Activated CD4-positive, alpha-beta T cell treated with anti-CD3 and anti-CD28 coated beads, Interleukin-2, amount 50 U/mL, for 48 hours (primary cell): ENCODE measurements around the gene TRAK1.
"Not testable (repeated sequence)": the region's sequence is repeated elsewhere in the genome, so short reads cannot be mapped to it uniquely, and the experiment has no call there.

Experiments used
- DNase-seq, 2 experiments: peaks; one replicate each; pipeline ENCODE4 v3.0.0-alpha.2; 2020

TRAK1 gene, protein sequence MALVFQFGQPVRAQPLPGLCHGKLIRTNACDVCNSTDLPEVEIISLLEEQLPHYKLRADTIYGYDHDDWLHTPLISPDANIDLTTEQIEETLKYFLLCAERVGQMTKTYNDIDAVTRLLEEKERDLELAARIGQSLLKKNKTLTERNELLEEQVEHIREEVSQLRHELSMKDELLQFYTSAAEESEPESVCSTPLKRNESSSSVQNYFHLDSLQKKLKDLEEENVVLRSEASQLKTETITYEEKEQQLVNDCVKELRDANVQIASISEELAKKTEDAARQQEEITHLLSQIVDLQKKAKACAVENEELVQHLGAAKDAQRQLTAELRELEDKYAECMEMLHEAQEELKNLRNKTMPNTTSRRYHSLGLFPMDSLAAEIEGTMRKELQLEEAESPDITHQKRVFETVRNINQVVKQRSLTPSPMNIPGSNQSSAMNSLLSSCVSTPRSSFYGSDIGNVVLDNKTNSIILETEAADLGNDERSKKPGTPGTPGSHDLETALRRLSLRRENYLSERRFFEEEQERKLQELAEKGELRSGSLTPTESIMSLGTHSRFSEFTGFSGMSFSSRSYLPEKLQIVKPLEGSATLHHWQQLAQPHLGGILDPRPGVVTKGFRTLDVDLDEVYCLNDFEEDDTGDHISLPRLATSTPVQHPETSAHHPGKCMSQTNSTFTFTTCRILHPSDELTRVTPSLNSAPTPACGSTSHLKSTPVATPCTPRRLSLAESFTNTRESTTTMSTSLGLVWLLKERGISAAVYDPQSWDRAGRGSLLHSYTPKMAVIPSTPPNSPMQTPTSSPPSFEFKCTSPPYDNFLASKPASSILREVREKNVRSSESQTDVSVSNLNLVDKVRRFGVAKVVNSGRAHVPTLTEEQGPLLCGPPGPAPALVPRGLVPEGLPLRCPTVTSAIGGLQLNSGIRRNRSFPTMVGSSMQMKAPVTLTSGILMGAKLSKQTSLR

DNA sequence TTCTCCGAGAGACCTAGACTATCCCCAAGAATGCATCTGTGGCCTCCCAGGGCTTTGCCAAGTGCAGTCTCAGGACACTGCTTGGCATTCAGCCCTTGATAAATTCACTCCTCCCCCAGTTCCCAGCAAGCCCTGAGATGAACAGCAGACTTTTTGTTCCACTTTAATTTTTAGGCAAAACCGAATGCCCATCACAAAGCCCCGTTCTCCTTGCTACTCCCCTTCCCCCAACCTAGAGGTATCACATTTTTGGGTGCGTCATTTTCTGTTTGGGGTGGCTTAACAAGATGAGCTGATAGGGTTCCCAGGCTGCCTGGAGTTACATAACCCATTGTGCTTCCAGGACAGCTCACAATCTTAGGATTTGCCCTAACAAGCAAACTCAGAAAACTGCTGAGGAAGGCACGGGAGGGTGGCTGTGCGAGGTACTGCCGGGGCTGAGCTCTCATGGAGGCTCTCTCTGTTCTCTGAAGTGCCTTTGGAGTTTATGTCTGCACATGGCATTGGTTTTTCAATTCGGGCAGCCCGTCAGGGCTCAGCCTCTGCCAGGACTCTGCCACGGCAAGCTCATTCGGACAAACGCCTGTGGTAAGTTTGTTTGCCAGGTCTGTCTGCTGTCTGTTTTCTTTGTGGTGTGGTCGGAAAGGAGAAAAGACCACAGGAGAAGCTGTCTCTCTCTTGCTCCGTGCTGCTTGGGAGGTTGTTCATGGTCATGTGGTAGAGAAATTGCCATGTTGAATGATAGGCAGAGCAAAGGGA is at the start of gene TRAK1:
TRAK1 (plus strand) TSS at position 385 of the 759 bp plus-strand sequence; CDS start at position 498, 113 bp downstream.
- no peak for DNase-seq

DNA sequence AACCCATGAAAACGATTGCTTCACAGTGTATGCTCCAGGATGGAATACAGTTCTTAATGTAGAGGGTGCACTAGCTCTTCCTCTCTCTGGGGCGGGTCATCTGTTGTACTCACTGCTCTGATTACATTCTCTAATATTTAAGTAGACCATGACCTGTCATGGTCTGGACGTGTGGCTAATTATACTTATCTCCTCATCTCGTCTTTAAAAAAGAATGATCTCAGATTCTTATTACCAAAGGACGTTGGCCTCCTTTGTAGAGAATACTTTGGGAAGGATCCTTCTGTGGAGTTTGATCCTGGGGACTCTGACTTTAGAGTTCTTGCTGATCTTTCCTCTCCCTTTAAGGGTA is 48.4 kb upstream of the TRAK1 start:
- no peak for DNase-seq

DNA sequence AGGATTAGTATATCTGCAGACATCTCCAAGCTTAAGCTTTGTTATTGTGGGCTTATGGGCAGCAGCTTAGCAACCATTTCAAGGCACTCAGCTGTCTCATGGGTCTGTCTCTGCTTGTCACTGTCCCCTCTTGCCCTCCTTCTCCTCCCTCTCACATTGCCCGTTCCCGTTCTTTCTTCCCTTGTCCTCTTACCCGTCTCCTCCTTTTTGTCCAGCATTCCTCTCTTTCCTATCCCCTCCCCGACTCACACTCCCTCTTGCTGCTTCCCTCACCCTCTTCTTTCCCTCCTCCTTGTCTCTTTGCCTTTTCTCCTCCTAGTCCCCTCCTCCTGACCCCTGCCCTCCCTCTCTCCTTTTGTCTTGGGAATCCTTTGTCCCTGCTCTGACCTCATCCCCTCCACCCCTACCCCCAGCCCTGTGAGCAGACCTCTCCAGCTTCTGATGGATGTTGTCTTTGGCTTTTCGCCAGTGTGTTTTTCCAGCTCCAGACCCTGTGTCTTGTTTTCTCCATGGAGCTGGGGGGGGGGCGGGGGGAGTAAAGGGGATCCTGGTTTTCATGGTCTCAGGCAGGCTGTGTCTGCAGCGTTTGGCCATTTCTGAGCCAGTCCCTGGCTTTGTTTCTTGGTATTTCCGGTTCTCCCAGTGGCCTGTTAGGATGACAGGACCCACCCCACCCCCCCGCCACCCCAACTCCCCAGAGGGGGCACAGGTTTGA is 47.9 kb upstream of the TRAK1 start:
- DNase-seq: no peak

DNA sequence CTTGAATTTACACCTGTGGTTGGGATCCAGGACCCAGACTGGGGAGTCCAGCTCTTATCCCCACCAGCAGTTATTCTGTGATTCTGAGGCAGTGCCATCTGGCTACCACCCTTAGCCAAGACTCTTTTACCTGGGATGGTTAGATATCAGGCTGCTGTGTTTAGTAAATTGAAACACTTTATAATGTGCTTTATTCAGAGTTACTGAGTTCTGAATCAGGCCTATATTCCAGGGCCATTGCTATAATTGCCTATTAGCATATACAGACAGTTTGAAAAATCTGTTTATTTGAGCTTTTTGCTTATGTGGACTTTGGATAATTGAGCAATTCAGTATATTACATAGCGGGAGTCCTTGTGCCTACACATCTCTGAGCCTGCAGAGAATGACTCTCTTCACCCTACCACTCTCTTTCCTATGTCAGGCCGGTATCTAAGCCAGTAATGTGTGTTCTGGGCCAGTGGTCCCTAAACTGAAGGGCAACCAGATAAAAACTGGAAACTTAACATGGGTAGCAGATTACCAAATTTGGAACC is 45.4 kb upstream of the TRAK1 start:
- no peak for DNase-seq

DNA sequence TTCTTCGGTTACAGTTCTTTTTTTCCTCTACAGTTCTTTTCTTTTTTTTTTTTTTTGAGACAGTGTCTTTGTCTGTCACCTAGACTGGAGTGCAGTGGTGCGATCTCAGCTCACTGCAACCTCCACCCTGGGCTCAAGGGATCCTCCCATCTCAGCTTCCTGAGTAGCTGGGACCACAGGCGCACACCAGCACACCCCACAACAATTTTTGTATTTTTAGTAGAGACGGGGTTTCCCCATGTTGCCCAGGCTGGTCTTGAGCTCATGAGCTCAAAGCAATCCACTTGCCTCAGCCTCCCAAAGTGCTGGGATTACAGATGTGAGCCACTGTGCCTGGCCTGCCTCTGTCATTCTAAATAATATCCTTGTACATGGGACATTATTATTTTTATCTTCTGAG is 42.6 kb upstream of the TRAK1 start:
- not testable (repeated sequence) for DNase-seq

DNA sequence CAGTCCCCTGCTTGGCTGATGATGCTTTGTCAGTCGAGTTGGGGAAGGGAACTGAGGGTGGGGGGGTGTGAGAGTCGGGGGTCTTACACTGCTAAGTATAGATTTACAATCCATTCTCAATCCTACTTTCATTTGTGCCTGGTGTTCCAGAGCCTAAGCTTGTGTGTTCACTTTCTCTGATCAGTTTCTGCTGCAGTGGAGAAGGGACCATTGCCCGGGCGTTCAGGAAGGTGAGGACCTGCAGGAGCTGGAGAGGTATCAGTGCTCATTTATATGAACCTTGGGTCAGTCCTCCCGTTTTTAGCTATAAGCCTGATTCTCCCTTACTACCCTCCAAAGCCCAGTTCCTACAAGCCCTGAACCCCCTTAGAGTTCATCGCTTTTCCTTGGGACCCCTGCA is 41.0 kb upstream of the TRAK1 start:
- no peak for DNase-seq

DNA sequence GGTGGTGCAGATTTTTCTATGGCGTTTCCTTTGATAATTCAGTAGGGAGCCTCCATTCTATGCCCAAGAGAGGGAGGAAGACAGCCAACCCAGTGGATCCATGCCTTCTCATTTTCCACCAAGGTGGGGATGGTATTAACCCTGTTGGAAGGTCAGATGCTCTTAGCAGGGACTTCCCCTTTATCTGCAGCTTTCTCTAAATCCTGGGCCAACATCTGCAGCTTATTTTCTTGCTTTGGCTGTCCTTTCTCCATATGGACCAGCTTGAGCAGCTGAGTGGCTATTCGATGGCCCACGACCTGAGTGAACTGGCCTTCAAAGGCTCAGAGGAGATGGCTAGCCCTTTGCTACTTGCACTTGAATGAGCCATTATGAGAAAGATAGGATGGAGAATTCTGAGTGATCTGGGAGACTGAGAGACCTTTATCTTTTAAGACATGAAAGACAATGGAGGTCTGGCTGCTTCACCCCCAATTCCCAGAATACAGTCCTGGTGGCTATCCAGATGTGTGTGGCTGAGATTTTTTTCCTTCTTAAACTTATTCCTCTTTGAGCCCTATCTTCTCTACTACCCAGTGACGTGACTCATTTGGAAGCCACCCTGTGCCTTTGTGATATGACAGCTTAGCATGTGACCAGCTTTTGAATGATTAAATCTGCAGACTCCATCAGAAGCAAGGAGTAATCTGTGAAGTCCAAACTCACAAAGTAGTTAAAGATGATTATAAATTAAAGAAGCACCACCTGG is 39.6 kb upstream of the TRAK1 start:
- DNase-seq: no peak

DNA sequence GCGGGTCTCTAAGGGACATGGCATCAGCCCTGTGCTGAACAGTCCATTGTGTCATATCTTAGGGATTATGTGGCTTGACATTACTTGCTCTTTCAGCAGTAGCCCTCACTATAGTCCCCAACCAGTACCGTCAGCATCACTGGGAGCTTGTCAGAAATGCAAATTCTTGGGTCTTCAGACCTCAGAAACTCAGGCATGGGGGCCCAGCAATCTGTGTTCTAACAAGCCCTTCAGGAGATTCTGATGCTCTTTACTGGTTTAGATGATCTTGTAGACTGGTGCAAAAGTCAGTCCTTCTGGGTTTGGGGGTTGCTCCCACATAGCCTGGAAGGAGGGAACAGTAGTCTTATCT is 39.0 kb upstream of the TRAK1 start:
- DNase-seq: no peak

DNA sequence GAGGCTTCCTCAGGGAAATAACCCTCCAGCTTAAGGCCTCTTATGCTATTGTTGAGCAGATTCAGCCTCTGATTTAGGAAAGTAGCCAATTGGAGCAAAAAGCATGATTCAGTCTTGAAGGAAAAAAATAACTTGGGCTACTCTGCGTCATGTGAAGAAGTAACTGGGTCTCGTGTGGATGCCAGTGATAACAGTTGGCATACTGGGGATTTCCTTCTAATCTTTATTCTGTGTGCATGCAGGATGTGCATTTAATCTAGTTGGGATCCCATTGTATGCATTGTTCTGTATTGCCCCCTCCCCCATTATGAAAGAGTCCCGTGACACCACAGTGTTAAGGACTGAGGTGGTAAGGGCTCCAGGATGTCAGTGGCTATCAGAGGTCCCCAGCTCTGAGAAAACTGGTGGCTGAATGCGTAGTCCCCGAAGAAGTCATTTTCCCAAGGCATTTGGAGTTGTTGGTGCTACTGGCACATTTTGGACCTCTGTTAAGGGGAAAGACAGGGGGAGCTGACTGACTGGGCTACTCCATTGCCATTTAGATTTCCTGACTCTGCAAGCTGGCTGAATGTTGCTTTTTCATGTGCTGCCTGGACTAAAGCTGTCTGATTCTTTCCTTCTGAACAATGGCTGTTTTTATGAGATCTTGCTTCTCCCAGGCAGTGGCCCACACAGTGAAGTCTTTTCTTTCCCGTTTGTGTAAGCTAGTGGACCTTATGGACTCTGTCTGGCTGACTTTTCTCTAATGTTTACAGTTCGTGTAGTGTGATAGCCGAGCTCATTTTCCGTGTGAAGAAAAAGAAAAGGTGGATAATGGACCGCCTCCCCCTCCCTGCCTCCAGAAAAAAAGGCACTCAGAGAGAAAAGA is 38.4 kb upstream of the TRAK1 start:
- no peak for DNase-seq

DNA sequence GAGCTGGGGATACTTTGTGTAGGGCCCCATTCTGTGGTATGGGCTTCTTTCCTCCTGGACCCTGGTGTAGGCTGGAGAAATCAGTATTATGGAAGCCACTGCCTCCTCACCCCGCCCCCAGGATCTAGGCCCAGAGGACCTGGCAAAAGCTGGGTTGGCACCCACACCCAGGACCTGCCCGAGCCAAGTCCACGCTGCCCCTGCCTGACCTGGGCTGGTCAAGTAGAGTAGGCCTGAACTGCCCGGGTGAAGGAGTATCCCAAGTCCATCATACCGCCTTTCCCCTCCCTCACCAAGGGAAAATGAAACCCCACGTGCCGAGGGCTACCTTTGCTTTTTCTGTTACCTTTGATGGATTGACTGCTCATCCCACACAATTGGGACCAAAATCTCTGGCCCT is 37.7 kb upstream of the TRAK1 start:
- no peak for DNase-seq

DNA sequence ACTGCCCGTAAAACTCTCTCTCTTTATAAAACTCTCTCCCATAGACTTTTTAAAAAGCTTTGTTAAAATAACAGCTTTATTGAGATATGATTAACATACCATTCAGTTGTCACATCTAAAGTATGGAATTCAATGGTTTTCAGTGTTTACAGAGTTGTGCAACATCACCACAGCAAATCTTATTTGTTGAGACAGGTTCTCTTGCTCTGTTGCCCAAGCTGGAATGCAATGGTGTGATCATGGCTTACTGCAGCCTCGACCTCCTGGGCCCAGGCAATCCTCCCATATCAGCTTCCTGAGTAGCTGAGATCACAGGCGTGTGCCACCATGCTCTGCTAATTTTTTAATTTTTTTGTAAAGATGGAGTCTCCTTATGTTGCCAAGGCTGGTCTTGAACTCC is 35.9 kb upstream of the TRAK1 start:
- DNase-seq: no peak

DNA sequence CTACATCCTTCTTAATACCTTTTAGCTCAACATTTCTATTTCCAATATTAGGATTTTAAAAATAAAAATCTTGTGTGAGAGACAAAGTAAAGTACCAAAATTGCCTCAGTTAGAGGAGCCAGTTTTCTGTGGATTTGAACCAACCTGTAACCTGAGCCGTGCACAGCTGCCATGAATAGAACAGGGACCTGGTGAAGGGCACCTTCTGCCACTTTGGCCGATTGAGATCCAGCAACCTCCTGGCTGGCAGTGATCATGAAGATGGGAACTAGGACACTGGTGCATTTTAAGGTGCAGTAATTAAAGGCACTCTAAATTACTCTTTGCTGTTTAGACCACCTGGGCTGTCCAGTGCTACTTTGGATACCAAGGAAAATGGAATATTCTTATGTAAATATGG is 34.3 kb upstream of the TRAK1 start:
- no peak for DNase-seq

DNA sequence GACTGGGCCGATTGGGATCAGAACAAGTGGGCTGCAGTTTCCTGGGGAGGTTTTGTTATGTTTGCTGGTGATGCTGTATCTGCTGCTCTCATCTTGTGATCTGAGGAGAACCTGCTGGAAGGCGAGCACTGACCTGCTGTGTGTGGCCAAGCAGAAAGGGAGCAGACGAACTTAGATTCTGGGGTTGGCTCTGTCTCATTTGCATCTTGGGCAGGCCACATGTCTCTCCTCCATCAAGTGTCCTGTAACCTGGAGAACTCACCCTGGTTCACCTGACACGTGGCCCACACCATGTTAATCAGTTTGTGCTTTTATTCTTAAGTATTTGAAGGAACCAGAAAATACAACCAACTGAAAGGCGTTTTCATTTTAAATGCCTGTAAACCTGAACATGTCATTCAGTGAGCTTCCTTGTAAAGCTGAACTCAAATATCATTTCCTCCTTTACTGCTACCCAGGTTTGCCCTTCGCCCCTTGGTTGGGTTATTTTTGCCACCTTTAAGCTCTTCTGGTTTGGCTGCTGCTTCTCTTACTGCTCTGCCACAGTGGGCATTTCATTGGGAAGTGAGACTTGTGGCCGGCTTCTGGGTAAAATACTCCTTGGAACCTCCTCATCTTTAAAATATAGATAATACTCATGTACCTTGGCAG is 33.5 kb upstream of the TRAK1 start:
- DNase-seq: no peak

DNA sequence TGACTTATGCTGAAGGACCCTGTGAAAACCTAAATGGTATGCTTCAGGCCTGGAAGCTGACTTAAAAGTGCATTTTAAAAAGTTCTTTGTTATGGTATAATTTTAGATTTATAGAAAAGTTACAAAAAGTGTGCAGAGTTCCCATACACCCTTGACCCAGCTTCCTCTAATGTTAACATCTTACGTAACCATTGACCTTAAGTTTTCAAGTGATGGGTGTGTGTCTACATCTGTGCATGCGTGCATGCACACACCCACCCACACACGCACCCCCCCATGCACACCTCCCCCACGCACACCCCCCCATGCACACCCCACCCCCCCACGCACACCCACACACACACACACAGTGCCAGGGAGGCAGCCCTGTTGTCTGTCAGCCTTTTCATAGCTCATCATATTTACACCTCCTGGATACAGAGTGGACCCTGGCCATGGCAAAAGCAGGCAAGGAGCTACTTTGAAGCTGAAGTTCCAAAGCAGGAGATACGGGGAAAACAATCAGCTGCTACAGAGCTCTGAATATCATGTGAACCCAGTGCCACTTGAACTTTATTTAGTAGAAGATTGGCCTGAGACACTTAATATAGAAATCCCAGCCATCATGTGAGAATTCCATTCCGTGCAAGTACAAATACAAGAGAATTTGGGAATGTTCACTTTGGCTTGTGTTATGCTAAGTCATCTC is 30.0 kb upstream of the TRAK1 start:
- no peak for DNase-seq

DNA sequence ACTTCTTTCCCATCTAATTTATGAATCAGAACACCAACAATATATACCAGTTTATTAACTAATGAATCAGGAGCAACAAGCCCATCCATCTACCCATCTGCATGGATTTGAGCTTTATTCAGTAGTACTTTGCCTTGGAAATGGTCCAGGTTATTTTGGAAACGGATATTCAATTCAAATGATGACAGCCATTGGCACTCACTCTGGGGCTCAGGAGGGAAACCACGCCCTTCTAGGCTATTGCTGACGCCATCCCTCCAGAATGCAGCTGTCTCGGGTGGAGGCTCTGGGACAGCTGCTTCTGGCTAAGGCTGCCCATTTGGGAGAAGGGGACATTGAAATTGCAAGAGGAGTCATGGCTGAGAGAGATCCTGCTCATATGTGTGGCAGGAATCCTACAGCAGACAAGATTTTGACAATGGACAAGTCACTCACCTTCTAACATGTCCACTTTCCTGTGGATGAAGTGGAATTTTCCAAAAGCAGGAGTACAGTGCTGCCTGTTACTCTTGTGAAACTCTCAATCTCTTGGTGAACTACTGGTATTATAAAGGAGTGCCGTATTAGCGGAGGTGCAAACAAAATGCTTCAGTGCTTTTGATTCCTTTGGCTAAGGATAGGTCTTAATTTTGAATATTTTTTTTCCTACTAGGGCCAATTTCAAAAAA is 29.3 kb upstream of the TRAK1 start:
- DNase-seq: no peak

DNA sequence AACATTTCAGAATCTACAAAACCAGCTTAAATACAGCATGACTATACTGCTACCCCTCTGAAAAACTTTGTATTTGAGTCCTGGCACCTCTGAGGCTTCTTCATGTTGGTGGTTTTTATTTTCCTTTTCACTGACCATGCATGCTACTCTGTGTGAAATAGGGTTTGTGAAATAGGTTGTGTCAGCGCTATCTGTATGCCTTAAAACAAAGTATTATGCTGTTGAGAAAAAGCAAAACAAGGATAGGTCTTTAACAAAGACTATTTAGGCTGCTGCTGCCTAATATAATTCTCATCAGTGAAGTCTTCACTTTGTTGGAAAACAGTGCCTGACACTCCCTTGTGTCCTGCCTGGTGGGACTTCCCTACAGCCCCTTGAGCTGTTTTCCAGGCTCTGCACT is 28.7 kb upstream of the TRAK1 start:
- DNase-seq: no peak

DNA sequence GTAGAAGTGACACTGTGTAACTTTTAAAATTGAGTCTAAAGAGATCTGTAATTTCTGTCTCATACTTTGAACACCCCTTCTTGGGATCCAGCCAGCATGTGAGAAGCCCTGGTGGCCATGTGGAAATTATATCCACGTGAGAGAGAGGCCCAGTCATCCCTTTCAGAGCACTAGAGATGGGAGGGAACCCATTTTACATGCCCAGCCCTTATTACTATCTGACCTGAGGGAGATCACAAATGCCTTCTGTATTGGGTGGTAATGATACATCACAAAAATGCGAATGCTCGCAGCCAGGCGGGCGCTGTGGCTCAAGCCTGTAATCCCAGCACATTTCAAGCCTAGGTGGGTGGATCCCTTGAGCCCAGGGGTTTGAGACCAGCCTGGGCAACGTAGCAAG is 27.3 kb upstream of the TRAK1 start:
- no peak for DNase-seq

DNA sequence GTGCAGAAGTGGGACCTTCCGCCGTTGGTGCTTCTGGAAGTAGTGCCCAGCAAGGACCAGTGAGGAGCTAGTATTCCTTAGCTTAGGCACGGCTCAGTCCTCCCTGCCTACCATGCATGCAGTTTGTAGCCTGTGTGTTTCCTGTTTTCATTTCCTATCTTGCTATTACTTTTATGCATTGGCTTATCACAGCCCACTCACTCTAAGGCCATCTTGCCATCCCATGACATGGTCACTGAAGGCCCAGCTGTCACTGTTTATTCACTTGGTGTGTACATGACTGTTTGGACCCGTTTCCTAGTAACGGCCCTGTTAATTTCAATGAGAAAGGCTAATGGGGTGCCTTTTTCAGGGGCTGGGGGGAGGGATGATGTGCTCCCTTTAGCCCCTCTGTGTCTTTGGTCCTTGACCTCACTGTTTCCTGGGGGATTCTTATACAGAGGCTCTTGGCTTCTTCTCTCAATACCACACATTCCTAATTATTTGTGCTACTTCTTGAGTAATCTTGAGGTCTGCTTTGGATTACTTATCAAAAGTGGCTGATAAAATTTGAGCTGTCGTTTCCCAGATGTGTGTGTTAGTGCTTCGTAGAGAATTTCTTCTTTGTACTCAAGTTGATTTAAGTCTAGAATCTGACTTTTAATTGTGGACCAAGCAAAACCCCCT is 24.5 kb upstream of the TRAK1 start:
- DNase-seq: no peak
